Ascending aorta (tissue), 2 donors: ENCODE results near the gene HDAC9. TPM values are rescaled to one million over a fixed set of nuclear protein-coding genes. Genes with fewer than 3 reads are reported as not detected.

Source experiments
- DNase-seq, 2 donors: peaks; one replicate each; pipeline ENCODE4 v3.0.0-alpha.2; 2019; ENCODE audit warnings: low spot score in 2 of 2
- H3K27ac ChIP-seq, 2 donors: fragments of 200-600 bp; sonication (generic); one replicate each; pipeline ENCODE4 v1.5.1; 2016 to 2017; ENCODE audit warnings: mild to moderate bottlenecking in 1 of 2
- H3K27me3 ChIP-seq: fragments of 200-600 bp; sonication (generic); one replicate; pipeline ENCODE4 v1.5.1; 2017
- H3K36me3 ChIP-seq, 2 donors: fragments of 200-600 bp; sonication (generic); one replicate each; pipeline ENCODE4 v1.5.1; 2016
- H3K4me1 ChIP-seq, 2 donors: fragments of 200-600 bp; sonication (generic); one replicate each; pipeline ENCODE4 v1.5.1; 2016 to 2017; ENCODE audit warnings: mild to moderate bottlenecking in 1 of 2
- H3K4me3 ChIP-seq, 2 donors: fragments of 200-600 bp; sonication (generic); one replicate each; pipeline ENCODE4 v1.5.1; 2016 to 2017; ENCODE audit warnings: mild to moderate bottlenecking in 1 of 2
- H3K9me3 ChIP-seq, 2 donors: fragments of 200-600 bp; sonication (generic); one replicate each; pipeline ENCODE4 v1.5.1; 2016
- intact Hi-C: fragments of 100-400 bp; cut with DNase I; formaldehyde crosslinking; loops from one replicate; pipeline ENCODE4 v1.15.1; 2023
- total RNA-seq: library from RNA; depleted of rRNA; stranded (reverse); fragments of >200 nt; gene quantifications from one replicate; pipeline ENCODE4 v1.1.0, GENCODE V29; 2016
- TF ChIP-seq, protein P1 (sequence below), 3 experiments: fragments of 200-600 bp in 2 of 3; fragments of 450-650 bp in 1 of 3; sonication (generic) in 2 of 3; IDR thresholded peaks; one replicate each; pipeline ENCODE4 v1.5.1; 2016 to 2019; ENCODE audit warnings: antibody characterized with exemption in 3 of 3, mild to moderate bottlenecking in 1 of 3, moderate library complexity in 1 of 3

HDAC9 gene
- total RNA-seq, 1 donor from 2014 or later = 33.4 TPM

DNA sequence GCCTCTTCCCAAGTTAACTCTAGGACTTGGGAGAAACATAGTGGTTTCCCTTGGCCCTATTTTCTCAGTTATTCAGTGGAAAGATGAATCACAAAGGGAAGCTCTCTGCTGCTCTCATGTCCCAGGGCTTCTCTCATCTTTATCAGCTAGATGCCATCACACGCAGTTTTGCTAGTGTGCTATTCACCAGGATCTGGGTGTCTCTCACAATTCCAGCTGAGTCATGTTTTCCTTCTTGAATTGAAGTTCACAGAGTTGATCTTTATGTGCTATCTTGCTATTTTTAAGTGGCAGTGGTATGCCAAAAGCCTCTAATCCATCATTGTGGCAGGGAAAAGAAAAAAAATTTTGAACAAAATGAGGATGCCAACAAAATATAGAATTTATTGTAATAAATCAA, 520.6 kb downstream of the HDAC9 start:
- Histone ChIP-seq H3K27ac (no peak overlapping the region), H3K27me3 (no peaks in the 10 kb centered on the region), H3K36me3 (no peaks in the 10 kb centered on the region), H3K9me3 (peaks cover 0 to 14% of the 10 kb centered on the region in 2 donors), H3K4me1 (no peaks in the 10 kb centered on the region), H3K4me3 (no peak overlapping the region)
- TF ChIP-seq, protein P1, sequence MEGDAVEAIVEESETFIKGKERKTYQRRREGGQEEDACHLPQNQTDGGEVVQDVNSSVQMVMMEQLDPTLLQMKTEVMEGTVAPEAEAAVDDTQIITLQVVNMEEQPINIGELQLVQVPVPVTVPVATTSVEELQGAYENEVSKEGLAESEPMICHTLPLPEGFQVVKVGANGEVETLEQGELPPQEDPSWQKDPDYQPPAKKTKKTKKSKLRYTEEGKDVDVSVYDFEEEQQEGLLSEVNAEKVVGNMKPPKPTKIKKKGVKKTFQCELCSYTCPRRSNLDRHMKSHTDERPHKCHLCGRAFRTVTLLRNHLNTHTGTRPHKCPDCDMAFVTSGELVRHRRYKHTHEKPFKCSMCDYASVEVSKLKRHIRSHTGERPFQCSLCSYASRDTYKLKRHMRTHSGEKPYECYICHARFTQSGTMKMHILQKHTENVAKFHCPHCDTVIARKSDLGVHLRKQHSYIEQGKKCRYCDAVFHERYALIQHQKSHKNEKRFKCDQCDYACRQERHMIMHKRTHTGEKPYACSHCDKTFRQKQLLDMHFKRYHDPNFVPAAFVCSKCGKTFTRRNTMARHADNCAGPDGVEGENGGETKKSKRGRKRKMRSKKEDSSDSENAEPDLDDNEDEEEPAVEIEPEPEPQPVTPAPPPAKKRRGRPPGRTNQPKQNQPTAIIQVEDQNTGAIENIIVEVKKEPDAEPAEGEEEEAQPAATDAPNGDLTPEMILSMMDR (IDR thresholded peaks at IDR 0.05) = no peak
- no peak for DNase-seq
- intact Hi-C loops = no loop called here

- intact Hi-C loops = no loop called here
- no peaks in the 10 kb centered on the region for H3K4me1 ChIP-seq
- H3K27ac ChIP-seq = no peak overlapping the region
- no peak for DNase-seq
- H3K27me3 ChIP-seq = no peaks in the 10 kb centered on the region
- no peak overlapping the region for H3K4me3 ChIP-seq
- H3K36me3 ChIP-seq = no peaks in the 10 kb centered on the region
- TF ChIP-seq, protein P1 (IDR thresholded peaks at IDR 0.05) = no peak
- peaks cover 0 to 14% of the 10 kb centered on the region in 2 donors for H3K9me3 ChIP-seq
Measured at GRCh38 chr7:19017374-19017773, 521.8 kb downstream of the HDAC9 start.

GRCh38 chr7:19020062-19020461, 524.5 kb downstream of the HDAC9 start:
- no peak overlapping the region for H3K4me3 ChIP-seq
- TF ChIP-seq, protein P1 (IDR thresholded peaks at IDR 0.05) = no peak

DNA sequence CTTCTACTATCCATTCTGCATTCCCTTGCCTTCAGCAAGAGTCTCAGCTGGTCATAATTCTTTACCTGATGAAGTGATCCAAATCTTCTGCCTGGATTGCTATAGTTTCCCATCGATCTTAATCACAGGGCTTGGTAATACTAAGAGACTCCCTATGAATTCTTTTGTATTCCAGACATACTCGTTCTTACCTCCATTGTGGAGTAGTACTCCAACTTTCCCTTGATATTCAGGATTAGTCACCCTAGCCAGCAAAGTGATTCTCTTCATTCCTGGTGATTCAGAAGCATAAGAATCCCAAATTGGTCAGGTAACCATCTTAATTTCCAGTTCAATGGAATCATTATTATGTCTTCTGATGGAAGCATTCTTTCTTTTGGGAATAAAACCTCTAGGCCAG, 525.2 kb downstream of the HDAC9 start:
- H3K9me3 ChIP-seq = peaks cover 0 to 14% of the 10 kb centered on the region in 2 donors
- intact Hi-C loops = no loop called here
- no peak overlapping the region for H3K27ac ChIP-seq

More at GRCh38 chr7:19020062-19020461, 524.5 kb downstream of the HDAC9 start:
- peaks cover 0 to 14% of the 10 kb centered on the region in 2 donors for H3K9me3 ChIP-seq
- no peaks in the 10 kb centered on the region for H3K36me3 ChIP-seq
- no peak overlapping the region for H3K27ac ChIP-seq
- H3K27me3 ChIP-seq = no peaks in the 10 kb centered on the region
- intact Hi-C loops = no loop called here
- no peak for DNase-seq
- H3K4me1 ChIP-seq = peaks cover 0 to 2% of the 10 kb centered on the region in 2 donors

GRCh38 chr7:19023477-19023876, 527.9 kb downstream of the HDAC9 start:
- TF ChIP-seq, protein P1 (IDR thresholded peaks at IDR 0.05) = no peak
- Histone ChIP-seq H3K9me3 (no peaks in the 10 kb centered on the region), H3K27me3 (no peaks in the 10 kb centered on the region), H3K4me1 (peaks cover 0 to 2% of the 10 kb centered on the region in 2 donors), H3K4me3 (no peak overlapping the region), H3K36me3 (no peaks in the 10 kb centered on the region), H3K27ac (no peak overlapping the region)
- intact Hi-C loops = no loop called here
- no peak for DNase-seq

More for the DNA sequence above, 525.2 kb downstream of the HDAC9 start:
- Histone ChIP-seq H3K4me3 (no peak overlapping the region), H3K4me1 (peaks cover 0 to 2% of the 10 kb centered on the region in 2 donors), H3K36me3 (no peaks in the 10 kb centered on the region), H3K27me3 (no peaks in the 10 kb centered on the region)
- TF ChIP-seq, protein P1 (IDR thresholded peaks at IDR 0.05) = no peak
- DNase-seq = no peak

DNA sequence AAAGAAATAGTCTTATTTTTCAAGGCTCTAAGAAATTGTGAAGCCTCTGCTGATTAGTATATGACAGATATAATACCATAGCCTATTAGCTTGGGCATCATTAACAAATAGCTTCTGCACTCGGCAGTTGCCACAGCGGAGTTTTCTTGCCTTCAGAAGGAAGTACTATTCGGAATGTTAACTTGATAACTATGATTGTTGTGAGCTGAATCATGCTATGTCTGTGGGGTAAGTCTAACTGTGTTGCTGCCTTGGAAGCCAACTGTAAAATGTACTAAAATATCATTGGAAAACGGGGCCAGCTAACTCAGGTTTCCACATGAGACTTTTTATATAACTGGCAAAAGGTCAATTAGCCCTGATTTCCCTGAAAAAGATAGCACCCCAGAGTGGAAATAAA, 528.7 kb downstream of the HDAC9 start:
- Histone ChIP-seq H3K9me3 (no peaks in the 10 kb centered on the region), H3K36me3 (no peaks in the 10 kb centered on the region), H3K27me3 (no peaks in the 10 kb centered on the region), H3K4me3 (no peak overlapping the region), H3K27ac (no peak overlapping the region), H3K4me1 (peaks cover 0 to 2% of the 10 kb centered on the region in 2 donors)
- TF ChIP-seq, protein P1 (IDR thresholded peaks at IDR 0.05) = no peak
- DNase-seq = no peak
- intact Hi-C loops = no loop called here
